VCaP (cell line): ENCODE data around the gene SLC47A2.
"Not testable (repeated sequence)": the region's sequence is repeated elsewhere in the genome, so short reads cannot be mapped to it uniquely, and the experiment has no call there.

Experiments
- H3K27ac ChIP-seq: fragments of 450-650 bp; 2 replicates; pipeline ENCODE4 v1.5.1; 2017
- CTCF ChIP-seq: fragments of 450-650 bp; conservative IDR thresholded peaks from 2 replicates; pipeline ENCODE4 v1.5.1; 2017; ENCODE audit warnings: mild to moderate bottlenecking, moderate library complexity

The SLC47A2 gene

GRCh38 chr17:19703106-19703827, 13.1 kb downstream of the SLC47A2 start:
- H3K27ac ChIP-seq: no peak overlapping the region

GRCh38 chr17:19702217-19702641, 14.2 kb downstream of the SLC47A2 start:
- H3K27ac ChIP-seq: no peak overlapping the region
- TF ChIP-seq CTCF: no peak

More at GRCh38 chr17:19703106-19703827, 13.1 kb downstream of the SLC47A2 start:
- TF ChIP-seq CTCF: no peak

GRCh38 chr17:19686400-19687090, 29.8 kb downstream of the SLC47A2 start:
- H3K27ac ChIP-seq: no peak overlapping the region
- no peak for TF ChIP-seq CTCF

GRCh38 chr17:19684909-19685580, 31.3 kb downstream of the SLC47A2 start:
- not testable (repeated sequence) for H3K27ac ChIP-seq

GRCh38 chr17:19683117-19683516, 33.3 kb downstream of the SLC47A2 start:
- H3K27ac ChIP-seq: no peak overlapping the region
- TF ChIP-seq CTCF: no peak

GRCh38 chr17:19678581-19679453, 37.6 kb downstream of the SLC47A2 start:
- no peak for TF ChIP-seq CTCF
- no peak overlapping the region for H3K27ac ChIP-seq

GRCh38 chr17:19677736-19678379, 38.5 kb downstream of the SLC47A2 start:
- no peak for TF ChIP-seq CTCF
- no peak overlapping the region for H3K27ac ChIP-seq
